ENCODE data around the gene SNX1. TPM values are rescaled to one million over a fixed set of nuclear protein-coding genes. Genes with fewer than 3 reads are reported as not detected.

The SNX1 gene
- total and polyA plus RNA-seq, 2 of the 13 experiments (the other 11 are each of a cell fraction or from before 2014, with no cell fraction given): 29.3 to 60.1 TPM

GRCh38 chr15:64093627-64094417, 2.0 kb upstream of the SNX1 start, which contains the start of gene CIAO2A (continued):
- TF ChIP-seq ARID3A (IDR thresholded peaks at IDR 0.05; ENCODE audit: low read depth, low read length): 0 out of 2 replicates have a peak, but pooled peaks have one; percentile 38
- TF ChIP-seq HNRNPLL (IDR thresholded peaks at IDR 0.05; ENCODE audit: low read depth, low read length, poor library complexity, severe bottlenecking): no peak
- TF ChIP-seq CENPX (CRISPR knock-in tag; IDR thresholded peaks at IDR 0.05): no peak
- TF ChIP-seq ZNF652 (CRISPR knock-in tag; IDR thresholded peaks at IDR 0.05; ENCODE audit: borderline replicate concordance, low read depth): no peak
- peak; percentile 89; the same call in 1 of the 2 replicates for TF ChIP-seq IRF2 (CRISPR knock-in tag; IDR thresholded peaks at IDR 0.05)
- no peak for TF ChIP-seq JDP2 (CRISPR knock-in tag; IDR thresholded peaks at IDR 0.05; ENCODE audit: borderline replicate concordance)
- no peak for TF ChIP-seq CREBL2 (CRISPR knock-in tag; IDR thresholded peaks at IDR 0.05; ENCODE audit: borderline replicate concordance)
- TF ChIP-seq CHD2 (IDR thresholded peaks at IDR 0.05; ENCODE audit: low read depth, low read length): peak; percentile 59; the same call in 1 of the 2 replicates
- TF ChIP-seq ARHGAP35 (CRISPR knock-in tag; IDR thresholded peaks at IDR 0.05; ENCODE audit: borderline replicate concordance): peak; percentile 5; the same call in 1 of the 2 replicates
- no peak for TF ChIP-seq ZNF251 (CRISPR knock-in tag; IDR thresholded peaks at IDR 0.05)
- TF ChIP-seq NR2F1 (CRISPR knock-in tag; IDR thresholded peaks at IDR 0.05): no peak
- TF ChIP-seq HOXA5 (CRISPR knock-in tag; IDR thresholded peaks at IDR 0.05): peak; percentile 50; the same call in 1 of the 2 replicates
- TF ChIP-seq KLF15 (CRISPR knock-in tag; IDR thresholded peaks at IDR 0.05; ENCODE audit: borderline replicate concordance): no peak
- TF ChIP-seq U2AF2 (IDR thresholded peaks at IDR 0.05; ENCODE audit: low read depth, low read length): no peak
- TF ChIP-seq ETS1 (CRISPR knock-in tag; IDR thresholded peaks at IDR 0.05): no peak
- TF ChIP-seq ZNF276 (CRISPR knock-in tag; IDR thresholded peaks at IDR 0.05; ENCODE audit: low read depth): no peak
- TF ChIP-seq MED13 (CRISPR knock-in tag; IDR thresholded peaks at IDR 0.05): no peak
- peak; percentile 46 for TF ChIP-seq SP2 (CRISPR knock-in tag; IDR thresholded peaks at IDR 0.05)
- no peak for TF ChIP-seq SOX6 (IDR thresholded peaks at IDR 0.05)
- peak; percentile 44 for TF ChIP-seq SOX6 (CRISPR knock-in tag; IDR thresholded peaks at IDR 0.05)

All from HepG2 (cell line).